Mammary epithelial cell (primary cell): ENCODE results near the gene PRRT1B.

ENCODE experiments used
- EZH2 ChIP-seq: IDR thresholded peaks from 2 replicates; pipeline ENCODE4 v1.6.1; 2012; ENCODE audit warnings: low read length, inconsistent platforms, borderline replicate concordance
- TF ChIP-seq, protein P1 (sequence below), 2 donors: IDR thresholded peaks in 1 of 2; conservative IDR thresholded peaks in 1 of 2; 2 replicates each; pipeline ENCODE4 v1.5.1; 2011 to 2012; ENCODE audit warnings: inconsistent platforms in 2 of 2, low read length in 2 of 2, mild to moderate bottlenecking in 2 of 2, control low read depth in 1 of 2, low read depth in 1 of 2; ENCODE audit not compliant: insufficient read depth in 1 of 2; ENCODE audit errors: extremely low read depth in 1 of 2

DNA sequence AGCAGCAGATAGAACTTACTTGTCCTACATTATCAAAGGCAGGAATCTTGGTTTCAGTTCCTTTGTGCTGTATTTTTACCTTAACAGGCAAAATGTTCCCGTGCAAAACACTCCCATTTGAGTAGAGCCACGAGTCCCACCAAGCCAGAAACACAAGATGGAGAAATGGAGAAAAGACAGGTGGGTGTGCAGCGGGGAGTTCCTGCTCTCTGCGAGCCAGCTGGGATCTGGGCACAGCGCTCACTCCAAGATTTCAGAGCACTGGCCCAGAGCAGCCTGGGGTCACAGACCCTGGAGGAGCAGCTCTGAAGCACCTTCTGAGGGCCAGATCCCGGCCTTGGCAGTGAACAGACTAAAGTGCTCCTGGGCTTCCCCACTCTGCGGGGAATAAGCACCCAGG is 17.1 kb upstream of the PRRT1B start:
- TF ChIP-seq, protein P1, sequence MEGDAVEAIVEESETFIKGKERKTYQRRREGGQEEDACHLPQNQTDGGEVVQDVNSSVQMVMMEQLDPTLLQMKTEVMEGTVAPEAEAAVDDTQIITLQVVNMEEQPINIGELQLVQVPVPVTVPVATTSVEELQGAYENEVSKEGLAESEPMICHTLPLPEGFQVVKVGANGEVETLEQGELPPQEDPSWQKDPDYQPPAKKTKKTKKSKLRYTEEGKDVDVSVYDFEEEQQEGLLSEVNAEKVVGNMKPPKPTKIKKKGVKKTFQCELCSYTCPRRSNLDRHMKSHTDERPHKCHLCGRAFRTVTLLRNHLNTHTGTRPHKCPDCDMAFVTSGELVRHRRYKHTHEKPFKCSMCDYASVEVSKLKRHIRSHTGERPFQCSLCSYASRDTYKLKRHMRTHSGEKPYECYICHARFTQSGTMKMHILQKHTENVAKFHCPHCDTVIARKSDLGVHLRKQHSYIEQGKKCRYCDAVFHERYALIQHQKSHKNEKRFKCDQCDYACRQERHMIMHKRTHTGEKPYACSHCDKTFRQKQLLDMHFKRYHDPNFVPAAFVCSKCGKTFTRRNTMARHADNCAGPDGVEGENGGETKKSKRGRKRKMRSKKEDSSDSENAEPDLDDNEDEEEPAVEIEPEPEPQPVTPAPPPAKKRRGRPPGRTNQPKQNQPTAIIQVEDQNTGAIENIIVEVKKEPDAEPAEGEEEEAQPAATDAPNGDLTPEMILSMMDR (conservative IDR thresholded peaks at IDR 0.05 in 1 of 2, IDR thresholded peaks at IDR 0.05 in 1 of 2; ENCODE audit: extremely low read depth in 1 of 2, insufficient read depth in 1 of 2, low read depth in 1 of 2, low read length in 2 of 2): no peak
- TF ChIP-seq EZH2: no peak
